NOMO-1 treated with DMSO at 0.1 percent for 48 hours (cell line): Measurements from ENCODE around the gene AKT2.

Experiments used
- DNase-seq: peaks from one replicate; lab custom pipeline; 2025; ENCODE audit not compliant: unreplicated experiment; lab: John Stamatoyannopoulos, UW

The AKT2 gene

DNA sequence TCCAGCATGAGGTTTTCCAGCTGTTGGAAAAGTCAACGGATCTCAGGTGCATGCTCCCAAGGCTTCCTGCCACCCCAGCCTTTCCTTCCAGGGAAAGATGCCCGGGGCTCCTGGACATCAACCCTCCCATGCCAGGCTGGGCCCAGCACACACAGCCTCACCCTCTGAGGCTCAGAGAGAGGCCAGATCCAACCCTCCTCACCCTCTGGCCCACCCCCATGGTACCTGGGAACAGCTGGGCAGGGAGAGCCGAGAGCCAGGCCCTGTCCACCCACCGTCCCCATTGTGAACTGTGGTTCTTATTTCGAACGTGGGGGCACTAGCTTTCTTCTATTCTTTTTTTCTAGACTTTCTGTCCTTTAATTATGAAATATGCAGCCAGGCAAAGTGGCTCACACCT is 48.8 kb downstream of the AKT2 start:
- no peak for DNase-seq

DNA sequence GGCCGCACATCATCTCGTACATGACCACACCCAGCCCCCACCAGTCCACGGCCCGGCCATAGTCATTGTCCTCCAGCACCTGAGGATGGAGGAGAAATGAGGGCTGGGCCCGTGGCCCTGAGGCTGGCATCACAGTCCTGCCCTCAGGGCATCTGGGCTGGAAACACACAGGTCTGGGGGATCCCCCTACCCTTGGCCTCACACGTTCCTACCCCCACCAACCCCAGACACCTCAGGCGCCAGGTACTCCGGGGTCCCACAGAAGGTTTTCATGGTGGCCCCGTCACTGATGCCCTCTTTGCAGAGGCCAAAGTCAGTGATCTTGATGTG is 49.2 kb downstream of the AKT2 start:
- DNase-seq = no peak

DNA sequence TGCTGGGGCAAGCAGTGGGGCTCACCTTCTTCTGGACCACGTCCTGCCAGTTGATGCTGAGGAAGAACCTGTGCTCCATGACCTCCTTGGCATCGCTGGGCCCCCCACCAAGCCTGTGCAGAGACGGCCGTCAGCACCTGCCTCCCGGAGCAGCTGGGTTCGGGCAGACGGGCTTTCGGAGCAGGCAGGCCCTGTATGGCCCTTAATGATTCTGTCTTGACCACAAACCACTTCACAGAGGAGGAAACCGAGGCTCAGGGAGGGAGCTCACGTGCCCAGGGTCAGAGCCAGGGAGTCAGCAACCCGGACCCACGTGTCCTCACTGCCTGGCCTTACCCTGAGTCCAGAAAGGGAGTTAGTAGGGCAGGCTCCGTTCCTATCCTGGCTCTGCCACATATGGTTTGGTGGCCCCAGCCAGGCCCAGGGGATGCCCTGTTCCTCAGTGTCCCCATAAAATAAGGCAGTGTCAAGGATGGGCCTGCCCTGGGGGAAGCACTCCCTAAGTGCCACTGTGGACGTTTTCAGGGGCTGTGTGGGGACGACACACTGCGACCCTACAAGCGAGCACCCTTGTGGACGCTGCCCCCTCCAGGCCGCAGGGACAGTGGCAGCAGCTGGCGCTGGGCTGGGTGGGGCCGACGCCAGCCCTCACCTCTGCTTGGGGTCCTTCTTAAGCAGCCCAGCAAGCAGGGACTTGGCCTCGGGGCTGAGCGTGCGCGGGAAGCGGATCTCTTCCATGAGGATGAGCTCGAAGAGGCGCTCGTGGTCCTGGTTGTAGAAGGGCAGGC is 49.7 kb downstream of the AKT2 start:
- no peak for DNase-seq

DNA sequence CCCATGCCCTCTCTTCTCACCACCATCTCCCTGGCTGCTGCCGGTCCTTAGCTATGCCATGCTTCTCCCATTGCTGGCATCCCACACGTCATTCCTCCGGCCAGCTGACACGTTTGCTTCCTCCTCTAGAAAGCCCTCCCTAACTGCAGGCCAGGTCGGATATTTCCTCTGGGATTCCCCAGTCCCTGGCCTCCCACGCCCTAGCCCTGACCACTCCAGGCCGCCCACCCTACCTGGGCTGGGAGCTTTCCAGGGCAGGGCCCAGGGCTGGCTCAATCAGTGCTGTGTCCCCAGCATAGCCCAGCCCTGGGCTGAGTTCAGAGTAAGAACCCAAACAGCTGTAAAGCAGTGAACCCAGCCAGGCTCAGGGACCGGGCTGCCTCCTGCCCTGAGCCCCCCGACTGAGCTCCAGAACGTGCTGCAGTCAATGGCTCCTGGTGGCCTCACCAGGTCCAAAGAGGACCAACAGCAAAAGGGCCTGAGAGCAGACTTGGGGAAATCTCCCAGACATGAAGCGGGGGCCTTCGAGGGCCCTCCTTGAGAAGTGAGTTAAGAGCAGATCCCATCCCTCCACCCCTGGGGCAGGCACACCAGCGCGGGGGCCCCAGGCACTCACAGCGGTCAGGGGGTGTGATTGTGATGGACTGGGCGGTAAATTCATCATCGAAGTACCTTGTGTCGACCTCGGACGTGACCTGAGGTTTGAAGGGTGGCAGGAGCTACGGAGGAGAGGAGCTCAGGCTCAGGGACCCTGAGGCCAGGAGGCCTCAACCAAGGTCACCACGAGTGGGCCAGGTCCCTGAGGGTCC is 50.5 kb downstream of the AKT2 start:
- no peak for DNase-seq

DNA sequence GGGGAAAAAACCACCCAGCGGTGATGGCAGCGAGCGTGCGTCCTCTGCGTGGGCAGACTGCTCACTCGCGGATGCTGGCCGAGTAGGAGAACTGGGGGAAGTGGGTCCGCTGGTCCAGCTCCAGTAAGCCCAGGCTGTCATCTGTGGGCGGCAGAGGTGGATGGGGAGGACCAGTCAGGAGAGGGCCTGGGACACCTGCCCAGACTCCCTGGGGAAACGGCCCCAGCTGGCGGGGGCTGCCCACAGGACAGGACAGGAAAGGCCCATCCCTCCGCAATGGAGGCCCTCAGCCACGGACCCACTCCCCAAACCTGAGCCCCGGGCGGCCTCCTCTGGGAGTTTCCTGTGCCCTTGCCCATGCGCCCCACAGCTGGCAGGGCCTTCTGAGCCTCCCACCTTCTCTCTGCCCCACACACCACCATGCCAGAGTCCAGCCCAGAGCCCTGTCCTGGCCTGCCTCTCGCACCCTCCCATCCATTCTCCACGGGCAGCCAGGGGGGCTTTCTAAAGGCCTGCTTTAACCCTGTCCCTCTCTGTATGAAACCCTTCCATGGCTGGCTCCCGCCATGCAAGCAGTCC is 51.2 kb downstream of the AKT2 start:
- DNase-seq = no peak

DNA sequence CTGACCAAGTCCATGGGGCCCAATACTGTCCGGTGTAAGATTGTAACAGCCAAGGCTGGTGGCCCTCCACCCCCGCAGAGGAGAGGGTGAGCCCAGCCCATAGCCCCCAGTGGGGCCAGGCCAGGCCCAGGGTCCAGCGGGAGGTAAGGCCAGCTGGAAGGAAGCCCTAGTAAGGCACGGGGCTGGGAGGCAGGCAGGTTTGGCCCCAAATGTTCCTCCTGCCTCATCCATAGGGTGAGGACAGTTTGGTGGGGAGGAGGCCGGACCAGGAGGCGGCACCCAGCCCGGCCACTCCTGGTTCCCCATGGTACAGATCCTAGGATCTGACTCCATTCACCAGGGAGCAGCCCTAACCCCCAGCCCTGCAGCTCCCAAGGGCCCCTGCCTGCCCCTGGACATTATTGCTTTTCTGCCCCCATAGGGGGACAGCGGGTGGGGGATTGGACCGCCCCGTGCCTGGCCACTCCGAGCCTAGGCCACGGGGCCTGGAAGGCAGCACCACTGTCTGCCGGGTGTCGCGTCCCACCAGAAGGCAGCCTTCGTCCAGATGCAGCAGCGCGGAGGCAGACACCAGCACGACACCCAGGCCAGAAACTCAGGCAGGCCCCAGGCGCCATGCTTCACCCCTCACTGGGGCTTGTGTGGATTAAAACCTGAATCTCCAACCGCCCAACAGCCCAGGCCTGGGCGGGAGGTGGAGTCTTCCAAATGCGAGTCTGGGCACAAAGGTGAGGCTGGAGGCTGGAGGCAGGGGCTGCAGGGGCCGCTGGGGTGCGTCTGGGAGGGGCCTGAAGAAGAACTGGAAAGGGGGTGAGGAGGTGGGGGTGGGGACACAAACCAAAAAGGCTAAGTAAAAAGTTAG is 52.0 kb downstream of the AKT2 start:
- DNase-seq = no peak

DNA sequence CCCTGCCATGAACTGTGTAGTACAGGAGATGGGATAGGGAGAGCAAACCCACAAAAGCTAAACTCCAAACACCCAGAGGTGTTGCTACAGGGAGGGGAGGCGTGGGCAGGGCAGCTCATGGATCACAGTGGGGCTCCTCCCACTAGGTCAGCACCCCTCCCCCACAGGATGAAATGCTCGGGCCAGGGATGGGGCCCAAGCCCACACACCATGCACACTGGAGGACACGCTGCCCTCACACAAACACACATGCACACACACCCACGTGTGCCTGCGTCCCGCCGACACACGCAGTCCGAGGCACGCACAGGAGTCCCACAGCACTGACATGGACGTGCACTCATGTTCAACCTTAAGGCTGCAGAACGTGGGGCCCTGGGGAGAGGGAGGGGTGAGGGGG is 52.7 kb downstream of the AKT2 start:
- no peak for DNase-seq

DNA sequence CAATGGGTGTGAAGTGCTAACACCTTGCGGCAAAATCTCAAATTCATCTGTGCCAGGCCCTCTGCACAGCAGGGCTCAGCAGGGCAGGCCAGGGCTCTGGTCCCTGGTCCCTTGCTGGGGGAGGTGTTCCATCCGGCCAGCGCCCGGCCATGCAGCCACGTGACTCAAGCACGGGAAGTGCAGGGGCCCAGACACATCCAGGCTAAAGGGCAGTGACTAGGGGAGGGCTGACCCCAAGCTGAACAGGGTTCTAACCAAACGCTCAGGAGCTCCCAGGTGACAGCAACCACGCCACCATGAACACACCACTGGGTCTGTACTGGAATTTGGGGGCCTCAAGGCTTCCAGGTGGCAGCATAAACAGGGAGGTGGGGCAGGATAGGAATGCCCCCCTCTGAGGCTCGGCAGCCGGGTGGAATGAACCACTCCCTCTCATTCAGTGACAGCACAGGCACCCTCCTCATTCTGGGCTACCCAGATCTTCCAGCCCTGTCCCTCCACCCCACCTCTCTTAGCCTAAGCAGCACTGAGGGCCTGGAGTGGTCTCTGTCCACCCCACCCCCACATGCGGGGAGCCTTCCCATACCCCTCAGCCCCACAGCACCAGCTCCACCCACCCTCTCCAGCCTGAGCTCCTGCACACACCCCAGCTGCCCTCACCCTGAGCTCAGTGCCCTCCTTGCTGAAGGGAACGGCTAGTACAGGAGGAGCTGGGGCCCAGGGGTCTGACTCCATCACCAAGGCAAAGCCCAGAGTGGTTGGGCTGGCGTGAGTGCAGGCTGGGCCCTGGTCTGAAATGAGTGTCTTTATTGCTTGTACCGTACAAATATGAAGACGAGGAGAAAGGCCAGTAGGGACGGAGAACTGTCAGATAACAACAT is 53.4 kb downstream of the AKT2 start:
- no peak for DNase-seq

DNA sequence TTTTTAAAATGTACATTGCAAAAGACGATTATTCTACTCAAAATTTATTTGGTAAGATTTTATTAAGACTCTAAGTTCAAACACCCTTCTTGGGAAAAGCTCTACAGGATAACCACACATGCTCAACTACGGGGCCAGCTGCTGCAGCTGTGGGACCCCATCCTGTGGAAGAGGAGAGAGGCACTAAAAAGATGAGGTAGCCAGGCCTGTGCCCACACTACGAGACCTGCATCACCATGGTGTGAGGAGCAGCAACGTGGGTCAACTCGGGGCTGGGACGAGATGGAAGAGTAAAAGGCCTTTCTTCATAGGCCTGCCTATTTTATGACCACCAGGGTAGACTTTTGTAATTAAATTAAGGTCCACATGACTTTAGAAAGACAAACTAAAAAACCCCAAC is 54.1 kb downstream of the AKT2 start:
- no peak for DNase-seq

DNA sequence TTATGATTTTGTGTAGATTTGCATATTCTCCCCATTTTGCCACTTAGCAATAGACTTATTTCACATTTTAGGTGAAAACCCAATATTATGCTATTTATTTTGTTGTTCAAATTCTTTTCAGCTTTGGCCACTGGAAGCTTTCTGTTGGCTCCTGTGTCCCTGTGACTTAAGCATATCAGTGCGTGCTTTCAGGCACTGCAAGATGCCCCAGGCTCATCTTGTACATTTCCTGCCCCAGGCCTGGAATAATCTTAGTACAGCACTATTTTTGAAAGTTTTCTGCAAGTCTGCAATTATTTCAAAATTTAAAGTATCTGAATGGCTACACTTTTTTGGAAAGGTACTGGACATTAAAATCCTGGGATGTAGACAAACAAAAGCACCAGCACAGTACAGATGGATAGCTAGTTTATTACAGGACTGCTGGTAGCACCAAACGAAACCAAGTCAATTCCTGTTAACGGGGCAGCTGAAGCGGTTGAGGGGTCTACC is 55.2 kb downstream of the AKT2 start:
- DNase-seq = no peak

DNA sequence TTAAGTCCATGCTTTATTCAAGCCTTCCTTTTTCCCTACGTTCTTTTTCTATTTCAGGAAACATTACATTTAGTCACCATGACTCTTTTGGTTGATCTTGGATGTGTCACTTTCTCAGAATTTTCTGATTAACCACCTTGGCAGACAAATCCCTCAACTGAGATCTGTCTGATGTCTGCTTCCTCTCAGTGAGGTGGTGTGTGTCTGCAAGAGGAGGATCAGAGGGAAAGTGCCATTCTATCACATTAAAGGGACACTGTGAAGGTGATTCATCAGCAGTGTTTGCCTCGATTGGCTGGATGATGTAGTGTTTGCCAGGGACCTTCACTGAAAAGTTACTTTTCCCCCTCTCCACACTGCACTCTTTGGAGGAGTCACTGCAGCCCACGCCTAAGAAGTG is 55.7 kb downstream of the AKT2 start:
- no peak for DNase-seq

DNA sequence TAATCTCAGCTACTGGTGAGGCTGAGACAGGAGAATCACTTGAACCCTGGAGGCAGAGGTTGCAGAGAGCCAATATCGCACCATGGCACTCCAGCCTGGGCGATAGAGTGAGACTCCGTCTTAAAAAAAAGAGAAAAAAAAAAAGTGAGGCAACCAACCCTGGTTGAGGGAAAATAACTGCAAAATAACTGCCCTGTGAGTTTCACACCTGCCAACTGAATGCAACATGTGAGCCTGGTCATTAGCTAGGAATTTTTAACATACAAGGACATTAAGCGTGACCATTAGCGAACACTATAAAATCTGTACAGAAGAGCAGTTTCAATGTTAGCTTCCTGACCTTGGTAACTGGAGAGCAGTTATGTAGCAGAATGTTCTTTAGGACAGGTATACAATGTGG is 56.3 kb downstream of the AKT2 start:
- DNase-seq = no peak

DNA sequence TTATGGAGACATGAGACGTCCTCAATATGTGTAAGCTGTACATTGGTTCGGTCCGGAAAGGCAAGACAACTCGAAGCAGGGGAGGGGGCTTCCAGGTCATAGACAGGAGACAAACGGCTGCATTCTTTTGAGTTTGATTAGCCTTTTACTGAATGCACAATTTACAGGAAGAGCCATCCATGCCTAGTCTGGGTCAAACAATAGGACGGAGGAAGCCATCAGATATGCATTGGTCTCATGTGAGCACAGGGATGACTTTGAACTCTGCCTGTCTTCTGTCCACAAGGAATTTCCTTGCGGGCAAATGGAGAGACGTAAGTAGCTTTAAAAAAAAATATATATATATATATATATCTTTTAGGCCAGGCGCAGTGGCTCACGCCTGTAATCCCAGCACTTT is 56.8 kb downstream of the AKT2 start:
- no peak for DNase-seq

DNA sequence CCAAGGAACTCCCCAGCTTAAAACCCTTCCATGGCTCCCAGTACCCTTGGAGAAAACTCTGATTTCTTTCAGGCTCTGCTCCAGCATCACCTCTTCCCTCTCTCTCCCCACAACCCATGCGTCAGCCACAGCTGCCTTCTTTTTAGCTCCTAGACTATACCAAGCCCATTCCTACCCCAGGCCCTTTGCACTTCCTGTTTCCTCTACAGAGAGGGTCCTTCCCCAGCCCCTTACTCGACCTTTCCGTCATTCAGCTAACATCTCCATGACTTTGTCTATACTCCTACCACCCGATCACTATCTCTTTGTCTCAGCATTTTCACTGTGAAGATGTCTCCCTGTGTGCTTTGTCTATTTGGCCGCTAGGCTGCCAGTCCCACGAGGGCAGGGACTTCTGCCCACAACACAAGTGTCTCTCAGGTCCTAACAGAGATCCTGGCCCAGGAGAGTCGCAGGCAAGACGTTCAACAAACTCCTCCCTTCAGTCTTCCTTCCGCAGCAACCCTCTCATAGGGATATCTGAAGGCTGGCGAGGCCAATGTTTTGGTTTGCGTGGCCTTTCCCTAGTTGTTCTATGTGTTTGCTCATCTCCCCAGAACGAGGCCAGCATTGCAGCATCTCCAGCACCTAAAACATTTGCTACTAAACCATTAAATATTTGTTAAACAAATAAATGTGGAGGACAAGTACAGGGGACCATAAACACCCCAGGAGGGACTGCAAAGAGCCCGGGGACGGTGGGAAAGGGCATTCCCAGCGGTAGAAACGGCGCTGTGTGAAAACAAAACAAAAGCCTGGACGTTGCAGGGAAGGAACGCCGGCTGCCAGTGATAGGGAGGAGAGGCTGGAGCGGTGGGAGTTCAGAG is 59.5 kb downstream of the AKT2 start:
- no peak for DNase-seq

DNA sequence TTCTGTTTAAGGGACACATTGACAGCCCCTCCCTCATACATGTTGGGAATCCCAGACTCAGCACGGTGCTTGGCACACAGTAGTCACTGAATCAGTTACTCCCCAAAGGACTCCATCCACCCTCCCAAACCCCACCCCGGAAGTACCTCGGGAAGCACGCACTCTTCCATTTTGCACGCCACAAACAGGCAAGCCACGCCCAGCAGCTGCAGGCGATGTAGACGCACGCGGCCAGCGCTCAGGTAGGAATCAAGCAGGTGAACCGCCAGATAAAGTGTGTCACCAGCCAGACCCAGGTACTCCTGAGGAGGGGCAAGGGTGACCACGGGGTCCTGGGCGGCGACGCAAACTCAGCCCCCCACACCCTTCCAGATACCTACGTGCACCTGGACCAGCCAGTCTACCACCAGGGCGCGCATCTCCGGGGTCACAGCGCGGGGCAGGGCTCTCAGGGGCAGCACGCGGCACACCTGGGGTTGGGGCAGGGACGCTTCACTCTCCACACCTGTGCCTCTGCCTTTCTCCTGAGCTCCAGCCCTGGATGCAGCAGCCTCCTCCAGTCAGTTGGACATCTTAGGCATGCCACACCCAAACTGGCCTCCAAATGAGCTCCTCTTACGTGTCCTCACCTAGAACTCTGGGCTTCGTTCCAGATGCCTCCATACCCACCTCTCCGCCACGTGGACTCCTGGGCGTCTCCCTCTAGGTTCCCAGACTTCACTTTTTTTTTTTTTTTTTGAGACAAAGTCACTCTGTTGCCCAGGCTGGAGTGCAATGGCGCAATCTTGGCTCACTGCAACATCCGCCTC is 60.6 kb downstream of the AKT2 start:
- no peak for DNase-seq

DNA sequence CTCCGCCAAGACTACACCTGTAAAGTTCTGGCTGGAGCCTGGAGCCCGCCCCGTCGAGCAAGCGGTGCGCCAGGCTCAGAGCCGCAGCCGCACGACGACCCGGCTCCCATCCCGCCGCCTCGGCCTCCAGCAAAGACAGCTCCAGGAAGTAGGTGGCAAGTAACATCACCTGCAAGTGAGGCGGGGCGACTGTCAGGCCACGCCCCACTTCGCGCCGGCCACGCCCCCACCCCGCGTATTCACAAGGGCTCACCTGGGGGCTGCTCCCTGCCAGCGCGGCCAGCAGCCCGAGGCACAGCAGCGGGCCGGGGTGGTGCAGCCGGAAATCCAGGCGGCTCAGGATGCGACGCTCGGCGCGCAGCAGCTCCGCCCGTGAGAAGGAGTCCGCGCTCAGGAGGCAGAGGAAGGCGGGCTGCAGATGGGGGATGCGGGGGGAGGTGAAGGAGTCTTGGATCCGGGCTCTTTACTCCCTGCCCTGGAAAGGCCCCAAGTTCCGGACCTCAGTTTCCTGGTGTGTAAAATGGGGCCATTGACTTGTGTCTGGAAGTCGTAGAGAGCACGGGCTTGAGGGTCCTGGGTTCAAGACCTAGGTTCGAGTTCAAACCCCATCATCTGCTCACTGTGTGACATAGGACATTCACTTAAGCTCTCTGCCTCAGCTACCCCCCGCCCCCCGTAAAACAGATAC is 61.9 kb downstream of the AKT2 start:
- DNase-seq = no peak

DNA sequence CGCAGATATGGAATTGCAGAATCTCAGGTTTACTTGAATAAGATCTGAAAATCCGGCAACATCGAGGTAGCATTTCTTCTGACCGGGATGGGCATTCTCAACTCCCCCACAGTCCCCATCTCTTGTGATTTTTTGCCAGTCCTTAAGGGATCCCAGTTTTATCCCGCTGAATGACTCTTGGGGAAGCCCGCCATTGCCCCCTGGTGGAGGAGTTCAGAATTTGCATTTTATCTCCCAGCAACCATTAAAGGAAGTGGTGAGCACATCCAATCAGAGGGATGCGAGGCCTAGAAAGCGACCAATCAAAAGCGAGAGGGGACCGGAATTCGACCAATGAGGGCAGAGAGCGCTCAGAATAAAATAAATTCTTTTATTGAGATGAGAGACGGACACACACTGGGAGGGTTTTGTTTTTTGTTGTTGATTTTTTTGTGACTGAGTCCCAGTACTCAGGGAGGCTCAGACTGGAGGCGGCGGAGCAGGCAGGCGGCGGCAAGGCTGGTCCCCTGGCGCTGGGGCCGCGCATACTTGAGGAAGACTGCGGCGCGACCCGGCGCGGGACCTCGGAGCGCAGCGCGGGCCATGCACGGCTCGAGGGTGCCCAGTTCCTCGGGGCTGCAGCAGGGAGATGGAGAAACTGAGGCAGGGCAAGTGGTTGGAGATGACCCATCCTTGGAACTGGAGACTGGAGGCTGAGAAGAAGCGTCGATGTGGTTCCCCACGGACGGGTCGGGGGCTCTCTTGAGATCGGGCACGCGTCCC is 63.1 kb downstream of the AKT2 start:
- peak; percentile 77 for DNase-seq
